ENCODE results near the gene EXOC6B. TPM values are rescaled to one million over a fixed set of nuclear protein-coding genes. Genes with fewer than 3 reads are reported as not detected.

EXOC6B gene
- total and polyA plus RNA-seq, 2 experiments from 2014 or later: 8.9 to 18.3 TPM

- no peak overlapping the region for H2AFZ ChIP-seq
- peaks cover 19% of the 10 kb centered on the region for H3K4me1 ChIP-seq (ENCODE audit: insufficient read depth)
- H3F3A ChIP-seq (ENCODE audit: insufficient read depth): peaks cover 29% of the 10 kb centered on the region
- TF ChIP-seq EZH2 (IDR thresholded peaks at IDR 0.05; ENCODE audit: insufficient read depth, poor library complexity, severe bottlenecking) (no peak), EZH2phosphoT487 (IDR thresholded peaks at IDR 0.05; ENCODE audit: insufficient read depth, low read depth) (no peak)
- in situ Hi-C loops (cut with MboI): no loop called here
- H3K4me2 ChIP-seq (ENCODE audit: unreplicated experiment): no peak overlapping the region
- H3K4me3 ChIP-seq: no peak overlapping the region
- H4K20me1 ChIP-seq (ENCODE audit: insufficient read depth): no peaks in the 10 kb centered on the region
- no peaks in the 10 kb centered on the region for H3K9me2 ChIP-seq (ENCODE audit: insufficient read depth)
- no peak overlapping the region for H3K9ac ChIP-seq
- H3K27me3 ChIP-seq (replicated peaks; ENCODE audit: insufficient read depth): no peaks in the 10 kb centered on the region
- 73% methylated on average over 2 of the region's 2 CpGs for WGBS, 2 experiments (ENCODE audit: low coverage in 1 of 2, low lambda C conversion rate in 2 of 2, missing lambda C conversion rate in 2 of 2)
- H3K36me3 ChIP-seq (ENCODE audit: low read depth): no peaks in the 10 kb centered on the region
- DNase-seq: no peak
- no peaks in the 10 kb centered on the region for H3K9me3 ChIP-seq (ENCODE audit: low read depth)
- no peaks in the 10 kb centered on the region for H3K79me2 ChIP-seq (ENCODE audit: insufficient read depth)
- no peak overlapping the region for H3K27ac ChIP-seq
Observed at GRCh38 chr2:72220170-72220569, 605.7 kb downstream of the EXOC6B start.

GRCh38 chr2:72214429-72215143 lies 611.2 kb downstream of the EXOC6B start:
- H2AFZ ChIP-seq: no peak overlapping the region
- H3K36me3 ChIP-seq (ENCODE audit: low read depth): no peaks in the 10 kb centered on the region
- H3K4me3 ChIP-seq: no peak overlapping the region
- peaks cover 9% of the 10 kb centered on the region; the same call in 1 of the 2 replicates for H3F3A ChIP-seq (ENCODE audit: insufficient read depth)
- H3K4me1 ChIP-seq (ENCODE audit: insufficient read depth): peaks cover 20% of the 10 kb centered on the region
- WGBS, 2 experiments (ENCODE audit: low coverage in 1 of 2, low lambda C conversion rate in 2 of 2, missing lambda C conversion rate in 2 of 2): 70% methylated on average over 4 of the region's 4 CpGs
- H3K9ac ChIP-seq: no peak overlapping the region
- peak; percentile 62 for DNase-seq
- no peak for TF ChIP-seq EZH2phosphoT487 (IDR thresholded peaks at IDR 0.05; ENCODE audit: insufficient read depth, low read depth)
- TF ChIP-seq EZH2 (IDR thresholded peaks at IDR 0.05; ENCODE audit: insufficient read depth, poor library complexity, severe bottlenecking): no peak
- H4K20me1 ChIP-seq (ENCODE audit: insufficient read depth): no peaks in the 10 kb centered on the region
- no peak overlapping the region for H3K27ac ChIP-seq
- no peaks in the 10 kb centered on the region for H3K27me3 ChIP-seq (replicated peaks; ENCODE audit: insufficient read depth)
- no peaks in the 10 kb centered on the region for H3K9me2 ChIP-seq (ENCODE audit: insufficient read depth)
- peak overlapping the region; percentile 24 for H3K4me2 ChIP-seq (ENCODE audit: unreplicated experiment)
- H3K9me3 ChIP-seq (ENCODE audit: low read depth): no peaks in the 10 kb centered on the region
- H3K79me2 ChIP-seq (ENCODE audit: insufficient read depth): no peaks in the 10 kb centered on the region
- in situ Hi-C loops (cut with MboI): no loop called here

GRCh38 chr2:72212486-72212855 lies 613.4 kb downstream of the EXOC6B start:
- Histone ChIP-seq H3K4me1 (ENCODE audit: insufficient read depth) (peaks cover 20% of the 10 kb centered on the region), H3K79me2 (ENCODE audit: insufficient read depth) (no peaks in the 10 kb centered on the region), H3K4me3 (no peak overlapping the region), H2AFZ (no peak overlapping the region), H3F3A (ENCODE audit: insufficient read depth) (peaks cover 9% of the 10 kb centered on the region; the same call in 1 of the 2 replicates), H3K27me3 (replicated peaks; ENCODE audit: insufficient read depth) (no peaks in the 10 kb centered on the region), H4K20me1 (ENCODE audit: insufficient read depth) (no peaks in the 10 kb centered on the region), H3K9me3 (ENCODE audit: low read depth) (no peaks in the 10 kb centered on the region), H3K36me3 (ENCODE audit: low read depth) (no peaks in the 10 kb centered on the region), H3K9me2 (ENCODE audit: insufficient read depth) (no peaks in the 10 kb centered on the region), H3K27ac (no peak overlapping the region), H3K9ac (no peak overlapping the region), H3K4me2 (ENCODE audit: unreplicated experiment) (peak overlapping the region; percentile 24)
- 93 to 96% methylated on average over 1 of the region's 1 CpG for WGBS, 2 experiments (ENCODE audit: low coverage in 1 of 2, low lambda C conversion rate in 2 of 2, missing lambda C conversion rate in 2 of 2)
- in situ Hi-C loops (cut with MboI): no loop called here
- no peak for TF ChIP-seq EZH2phosphoT487 (IDR thresholded peaks at IDR 0.05; ENCODE audit: insufficient read depth, low read depth)
- no peak for TF ChIP-seq EZH2 (IDR thresholded peaks at IDR 0.05; ENCODE audit: insufficient read depth, poor library complexity, severe bottlenecking)
- DNase-seq: no peak

- Histone ChIP-seq H2AFZ (no peak overlapping the region), H3K9ac (no peak overlapping the region), H3K9me3 (ENCODE audit: low read depth) (no peaks in the 10 kb centered on the region), H3K27me3 (replicated peaks; ENCODE audit: insufficient read depth) (no peaks in the 10 kb centered on the region), H3K27ac (no peak overlapping the region), H3F3A (ENCODE audit: insufficient read depth) (peaks cover 9% of the 10 kb centered on the region; the same call in 1 of the 2 replicates), H3K79me2 (ENCODE audit: insufficient read depth) (no peaks in the 10 kb centered on the region), H3K4me1 (ENCODE audit: insufficient read depth) (peaks cover 20% of the 10 kb centered on the region), H4K20me1 (ENCODE audit: insufficient read depth) (no peaks in the 10 kb centered on the region), H3K9me2 (ENCODE audit: insufficient read depth) (no peaks in the 10 kb centered on the region), H3K4me2 (ENCODE audit: unreplicated experiment) (peak overlapping the region; percentile 24), H3K4me3 (no peak overlapping the region), H3K36me3 (ENCODE audit: low read depth) (no peaks in the 10 kb centered on the region)
- peak; percentile 78 for DNase-seq
- in situ Hi-C loops (cut with MboI): no loop called here
- TF ChIP-seq EZH2 (IDR thresholded peaks at IDR 0.05; ENCODE audit: insufficient read depth, poor library complexity, severe bottlenecking) (no peak), EZH2phosphoT487 (IDR thresholded peaks at IDR 0.05; ENCODE audit: insufficient read depth, low read depth) (no peak)
- WGBS, 2 experiments (ENCODE audit: low coverage in 1 of 2, low lambda C conversion rate in 2 of 2, missing lambda C conversion rate in 2 of 2): 76 to 88% methylated on average over 2 of the region's 2 CpGs
Observed at GRCh38 chr2:72211777-72212485, 613.9 kb downstream of the EXOC6B start.
